HG02870 (cell line): ENCODE data around the gene FCRL1.
A peak's percentile ranks its signal among the peaks of the same experiment; 100 is the strongest.

Source experiments
- ATAC-seq: cut with Tn5 transposase; IDR thresholded peaks from one replicate; pipeline ENCODE4 v1.9.1; 2021; ENCODE audit warnings: mild to moderate bottlenecking, moderate library complexity; ENCODE audit not compliant: unreplicated experiment

Gene FCRL1

DNA sequence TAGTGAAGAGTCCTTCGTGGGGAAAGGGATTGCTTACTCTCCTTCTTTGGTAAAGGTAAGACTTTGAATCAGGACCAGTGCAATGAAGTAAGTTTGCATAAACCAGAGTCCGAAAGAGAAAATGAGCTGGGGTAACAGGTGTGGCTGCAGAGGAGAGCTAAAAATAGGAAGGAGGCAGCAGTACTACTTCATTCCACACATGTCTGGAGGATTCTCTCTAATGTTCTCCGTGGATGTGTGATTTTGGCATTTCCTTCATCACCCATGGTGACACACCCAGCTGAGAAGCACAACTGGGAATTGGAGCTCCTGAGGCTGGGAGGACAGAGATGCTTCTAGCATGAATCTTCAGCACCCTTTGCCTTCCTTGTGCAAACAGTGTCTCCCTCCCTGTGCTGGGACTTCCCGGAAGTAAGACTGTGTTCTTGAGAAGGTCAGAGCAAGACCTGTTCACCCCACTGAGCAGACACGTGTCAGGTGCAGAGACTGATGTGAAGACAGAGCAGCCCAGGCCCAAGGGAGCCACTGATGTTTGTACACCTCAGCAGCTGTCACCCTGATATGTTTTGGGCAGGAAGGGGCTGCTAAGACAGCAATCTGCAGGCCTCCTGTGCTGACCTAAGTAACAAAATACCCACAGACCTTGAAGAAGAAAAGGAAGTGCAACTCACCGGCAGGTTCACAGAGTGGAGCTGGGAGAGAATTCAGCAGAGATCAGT lies 13.3 kb downstream of the FCRL1 start:
- peak; percentile 82 for ATAC-seq

DNA sequence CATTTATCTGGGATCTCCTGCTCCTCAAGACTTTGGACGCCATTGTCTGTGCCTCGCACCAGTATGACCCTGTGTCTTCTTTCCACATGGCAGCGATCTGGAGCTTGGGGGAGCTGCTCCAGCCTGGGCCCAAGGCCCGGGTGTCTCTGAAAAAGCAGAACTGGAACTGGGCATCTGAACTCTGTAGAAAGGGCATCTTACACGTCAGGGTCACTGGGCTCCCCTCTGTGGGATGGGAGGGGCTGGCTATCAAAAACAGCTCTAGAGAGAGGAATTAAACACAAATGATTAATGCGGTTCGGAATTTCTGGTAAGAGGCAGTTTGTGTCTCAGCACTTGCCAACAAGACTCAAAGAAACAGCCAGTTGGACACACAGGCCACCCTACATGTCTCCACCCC lies 16.1 kb downstream of the FCRL1 start:
- no peak for ATAC-seq

DNA sequence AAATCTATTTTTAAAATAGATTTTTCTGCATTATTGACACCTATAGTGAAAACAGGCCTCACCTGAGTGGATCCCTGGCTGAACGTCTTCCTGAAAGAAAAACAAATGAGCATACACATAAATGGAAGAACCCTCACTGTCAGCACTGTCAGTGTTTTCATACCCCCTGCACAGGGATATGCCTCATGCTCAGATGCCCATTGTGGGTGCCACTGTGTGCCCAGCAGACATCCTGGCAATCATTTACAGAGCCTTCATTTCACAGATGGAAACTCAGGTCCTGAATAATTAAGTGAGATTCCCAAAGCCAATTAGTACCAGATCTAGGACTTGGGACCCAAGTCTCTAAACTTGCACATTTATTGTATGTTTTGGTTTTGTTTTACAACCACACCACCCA lies 19.9 kb downstream of the FCRL1 start:
- ATAC-seq, result no peak

DNA sequence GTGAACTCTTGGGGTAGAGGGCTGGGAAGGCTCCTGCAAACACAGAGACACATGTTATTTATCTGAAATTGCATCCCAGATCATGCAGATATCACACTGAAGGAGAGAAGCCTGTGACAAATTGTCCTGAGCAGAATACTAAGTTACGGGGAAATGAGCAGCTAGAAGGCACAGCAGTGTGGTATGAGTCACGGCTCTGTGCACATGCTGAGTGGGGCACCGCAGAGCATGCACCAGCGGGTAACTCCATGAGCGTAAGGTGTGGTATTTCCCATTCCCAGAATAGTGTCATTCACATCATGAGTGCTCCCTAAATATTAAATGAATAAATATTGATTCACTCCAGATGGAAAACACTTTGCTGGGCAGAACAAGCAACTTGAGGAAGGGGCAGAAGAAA lies 21.7 kb downstream of the FCRL1 start:
- no peak for ATAC-seq

DNA sequence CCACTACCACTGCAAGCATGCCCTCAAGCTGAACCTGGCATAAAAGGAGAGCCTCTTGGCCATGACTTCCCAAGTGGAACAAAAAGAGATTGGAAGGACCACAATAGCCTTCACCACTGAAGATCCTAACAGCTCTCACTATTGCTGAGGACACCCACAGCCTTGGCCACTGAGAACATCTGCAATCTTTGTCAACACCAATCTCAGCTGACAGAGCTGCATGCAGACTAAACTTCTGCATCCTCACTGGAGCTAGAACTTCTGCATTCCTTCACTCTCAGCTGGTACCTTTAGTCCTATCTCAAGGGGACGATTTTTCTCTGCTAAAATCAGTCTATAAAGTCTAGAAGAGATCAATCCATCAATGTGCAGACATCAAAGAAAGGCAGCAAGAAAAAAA lies 34.7 kb downstream of the FCRL1 start:
- no peak for ATAC-seq

DNA sequence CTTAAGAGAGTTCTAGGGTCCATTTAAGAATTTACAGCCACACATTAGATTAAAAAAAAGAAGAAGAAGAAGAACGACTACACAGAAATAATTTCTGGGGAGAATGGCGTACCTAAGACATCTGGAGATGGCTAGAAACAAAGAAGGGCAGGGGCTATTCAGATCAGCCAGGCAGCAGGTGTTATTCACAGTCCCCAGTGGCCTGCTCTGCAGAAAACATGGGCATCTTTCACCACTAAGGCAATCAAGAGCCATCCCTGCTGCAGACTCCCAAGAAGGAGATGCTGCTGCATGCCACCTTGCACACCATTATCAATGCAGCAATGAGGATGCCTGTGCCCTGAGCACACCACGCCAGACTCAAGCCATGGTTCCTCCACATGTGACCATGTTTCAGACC lies 35.1 kb downstream of the FCRL1 start:
- no peak for ATAC-seq

DNA sequence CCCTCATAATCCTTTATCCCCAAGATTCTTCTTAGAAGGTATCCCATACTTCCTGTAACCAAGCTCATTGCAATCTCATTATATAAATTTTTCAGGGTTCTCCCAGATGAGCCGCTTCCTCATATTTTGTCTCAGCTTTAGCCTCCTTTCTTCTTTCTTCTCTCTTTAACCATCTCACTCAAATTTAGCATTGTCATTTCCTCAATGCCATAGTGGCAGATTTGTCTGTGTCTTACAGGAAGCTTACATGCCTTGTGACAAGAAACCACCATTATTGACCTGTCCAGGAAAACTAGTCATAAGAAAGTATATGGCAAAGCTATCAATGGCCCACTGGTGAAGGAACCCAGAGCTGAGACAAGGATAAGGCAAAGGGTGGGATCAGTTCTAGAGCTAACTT lies 37.0 kb downstream of the FCRL1 start:
- ATAC-seq, result no peak

DNA sequence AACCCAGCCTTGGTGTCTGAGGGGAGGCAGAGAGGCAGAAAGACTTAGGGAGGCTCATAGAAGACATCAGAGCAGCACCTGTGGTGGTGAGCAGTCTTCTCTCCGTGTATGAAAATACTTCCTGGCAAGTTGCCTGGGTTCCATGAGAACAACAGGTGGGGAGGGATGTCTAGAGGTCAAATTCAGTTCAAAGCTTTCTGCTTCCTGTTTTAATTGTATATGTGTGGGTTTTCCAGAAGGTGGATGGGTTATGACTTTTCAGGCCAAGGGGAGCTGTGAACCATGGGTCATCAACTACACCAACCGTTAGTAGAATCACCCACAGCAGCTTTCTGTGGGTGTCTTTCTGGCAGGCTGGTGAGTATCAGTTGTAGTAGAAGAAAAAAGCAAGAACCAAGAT lies 38.9 kb downstream of the FCRL1 start:
- peak; percentile 58 for ATAC-seq

DNA sequence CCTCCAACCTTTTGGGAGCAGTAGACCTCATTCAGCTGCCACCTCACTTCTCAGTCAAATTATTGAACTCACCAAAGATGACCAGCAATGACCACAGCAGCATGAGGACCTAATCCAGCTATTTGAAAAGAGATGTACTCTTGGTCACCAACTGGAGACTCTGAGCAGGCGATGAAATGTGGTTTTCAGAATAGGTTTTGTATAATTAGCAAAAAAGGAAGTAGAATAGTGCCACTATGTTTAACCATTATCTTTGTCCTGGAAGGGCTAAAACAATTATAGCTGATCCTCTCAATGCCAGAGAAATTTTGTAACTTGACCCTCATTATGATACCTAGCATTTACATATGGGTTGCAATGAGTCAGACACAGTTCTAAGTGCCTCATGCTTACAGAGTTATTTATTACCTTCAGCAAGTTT lies 42.9 kb downstream of the FCRL1 start, which contains the start of gene FCRL2:
Gene FCRL2 (minus strand): TSS at position 162 of the 421 bp plus-strand sequence. CDS start 59 bp downstream, at position 103.
- ATAC-seq, result no peak

DNA sequence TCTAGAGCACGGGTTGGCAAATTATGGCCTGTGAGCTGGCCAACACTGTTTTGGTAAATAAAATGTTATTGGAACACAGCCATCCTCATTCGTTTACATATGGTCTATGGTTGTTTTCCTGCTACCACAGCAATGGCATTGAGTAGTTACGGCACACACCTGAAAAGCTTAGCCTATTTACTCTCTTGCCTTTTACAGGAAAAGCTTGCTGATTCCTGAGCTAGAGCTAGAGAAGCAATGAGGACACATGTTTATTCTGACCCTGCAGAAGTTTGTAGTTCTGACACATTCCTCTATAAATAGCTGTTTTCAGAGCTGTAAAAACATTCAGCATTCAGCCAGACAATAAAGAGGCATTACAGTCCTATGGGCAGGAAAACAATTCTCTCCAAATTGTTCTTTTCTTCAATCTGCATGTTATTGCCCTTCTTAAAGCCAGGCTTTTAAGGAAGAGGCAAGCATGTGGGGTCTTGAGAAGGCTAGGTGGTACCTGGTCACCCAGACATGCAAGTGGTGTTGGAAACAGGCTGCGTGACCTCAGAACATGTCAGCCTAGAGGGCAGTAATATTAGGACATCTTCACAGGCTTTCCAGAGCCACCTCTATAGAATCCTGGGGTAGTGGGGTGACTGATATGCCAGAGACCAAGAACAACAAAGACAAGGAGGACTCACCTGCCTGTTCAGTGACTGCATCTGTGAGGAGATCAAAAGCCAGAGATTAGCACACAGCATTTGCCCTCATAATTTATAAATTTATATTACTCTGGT lies 44.6 kb downstream of the FCRL1 start:
- ATAC-seq, result no peak

DNA sequence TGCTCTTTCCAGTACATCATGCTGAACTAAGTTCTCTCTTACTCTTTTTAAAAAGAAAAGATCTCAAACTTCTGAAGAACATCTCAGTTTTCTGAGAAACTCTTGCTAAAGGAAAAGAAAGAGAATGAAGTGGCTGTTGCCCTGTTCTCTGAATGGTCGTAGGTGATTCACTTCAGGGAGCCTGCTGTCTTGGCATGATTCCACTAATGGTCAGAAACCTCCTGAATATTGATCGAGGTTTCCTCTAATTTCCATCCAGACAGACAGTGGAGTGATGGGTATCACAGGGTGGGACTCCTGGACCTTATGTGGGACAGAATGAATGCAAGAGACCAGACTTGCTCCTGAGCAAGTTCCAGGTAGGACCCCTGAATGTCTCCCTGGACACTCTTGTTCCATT lies 45.5 kb downstream of the FCRL1 start:
- no peak for ATAC-seq

DNA sequence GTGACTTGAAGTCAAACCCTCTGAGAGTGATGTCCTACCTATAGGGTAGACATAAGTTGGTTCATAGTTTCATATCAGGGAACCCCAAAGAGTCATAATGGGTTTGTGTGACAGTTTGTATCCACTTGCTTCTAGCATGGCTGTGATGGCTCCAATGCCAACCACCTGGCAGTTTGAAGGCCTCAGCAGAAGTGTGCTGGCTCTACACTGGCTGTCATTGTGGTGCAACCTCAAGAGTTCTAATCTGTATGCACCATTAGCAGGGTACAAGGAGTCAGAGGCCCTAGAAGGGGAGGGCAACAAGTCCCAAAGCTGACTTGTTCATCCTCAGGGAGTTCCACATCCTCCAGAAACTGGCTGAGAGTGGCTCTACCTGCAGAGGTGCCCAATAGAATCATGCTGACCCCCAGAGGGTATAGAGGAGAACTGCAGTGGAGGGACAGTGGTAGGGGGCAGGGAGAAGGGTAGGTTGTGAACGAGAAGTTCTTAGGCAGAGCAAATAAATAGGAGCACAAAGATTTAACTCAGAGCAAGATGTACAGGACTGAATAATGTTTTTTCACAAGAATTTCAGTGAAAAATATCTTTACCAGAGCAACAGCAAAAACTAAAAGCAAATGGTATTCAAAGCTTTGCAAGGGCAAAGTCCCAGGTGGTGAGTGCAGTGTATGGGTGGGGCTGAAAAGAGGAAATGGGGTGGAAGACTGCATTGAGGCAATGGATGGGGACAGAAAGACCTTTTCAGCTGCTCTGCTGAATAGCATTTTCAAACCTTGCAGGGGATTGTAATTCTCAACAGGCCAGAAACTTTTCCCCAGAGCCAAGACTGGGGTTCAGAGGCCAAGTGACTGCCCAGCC lies 46.2 kb downstream of the FCRL1 start:
- no peak for ATAC-seq

DNA sequence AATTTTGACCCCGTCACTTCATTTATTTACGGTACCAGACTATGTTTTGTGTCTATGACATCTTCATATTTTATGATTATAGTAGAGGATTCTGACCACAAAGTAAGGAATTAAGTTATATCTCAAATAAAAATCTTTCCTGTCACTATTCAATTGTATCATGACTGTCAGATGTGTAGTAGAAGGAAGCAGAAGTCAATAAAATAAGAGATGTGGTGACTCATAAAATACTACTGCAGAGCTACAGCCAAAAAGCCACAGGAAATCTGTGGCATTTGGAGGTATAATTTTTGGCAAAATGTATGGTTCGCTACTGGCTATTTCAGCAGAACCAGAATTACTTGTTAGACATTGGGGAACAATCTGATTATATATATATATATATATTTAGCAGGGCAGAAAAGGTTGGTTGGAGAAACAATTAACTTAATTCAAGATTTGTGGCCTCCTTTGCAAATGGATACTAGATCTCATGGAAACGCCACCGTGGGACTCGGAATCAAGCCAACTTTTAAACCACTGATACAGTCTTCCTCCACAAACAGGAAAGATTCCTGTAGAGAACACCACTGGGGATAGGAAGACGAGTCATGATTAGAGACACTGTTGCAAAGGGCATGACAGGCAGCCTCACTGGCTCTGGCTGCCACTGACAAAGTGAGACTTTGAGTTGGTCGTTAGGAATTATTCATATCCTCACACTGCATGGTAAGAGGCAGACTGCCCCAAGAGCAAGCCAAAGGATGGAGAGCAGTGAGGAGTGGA lies 48.1 kb downstream of the FCRL1 start:
- no peak for ATAC-seq

DNA sequence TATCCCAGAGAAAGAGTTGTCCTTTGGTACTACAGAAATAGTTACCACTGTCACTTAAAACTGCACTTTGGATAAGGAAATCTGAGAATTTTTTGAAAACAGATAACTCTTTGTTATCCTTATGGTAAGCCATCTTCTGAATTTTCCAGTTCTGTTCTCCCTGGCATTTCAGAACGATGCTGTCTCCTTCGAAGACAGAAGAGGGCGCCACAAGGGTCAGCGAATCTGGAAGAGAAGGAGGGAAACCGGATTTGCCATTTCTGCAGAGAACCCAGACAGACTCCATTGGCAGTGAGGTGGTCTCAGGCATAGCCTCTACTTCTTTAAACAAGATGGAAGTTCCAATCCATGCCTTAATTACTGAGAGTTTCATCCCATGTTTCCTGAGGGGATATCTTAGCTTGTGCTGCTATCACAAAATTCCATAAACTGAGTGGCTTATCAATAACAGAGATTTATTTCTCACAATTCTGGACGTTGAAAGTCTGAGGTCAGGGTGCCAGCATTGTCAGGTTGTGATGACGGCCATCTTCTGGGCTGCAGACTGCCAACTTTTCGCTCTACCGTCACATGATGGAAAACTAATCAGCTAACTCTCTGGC lies 49.4 kb downstream of the FCRL1 start:
- no peak for ATAC-seq

DNA sequence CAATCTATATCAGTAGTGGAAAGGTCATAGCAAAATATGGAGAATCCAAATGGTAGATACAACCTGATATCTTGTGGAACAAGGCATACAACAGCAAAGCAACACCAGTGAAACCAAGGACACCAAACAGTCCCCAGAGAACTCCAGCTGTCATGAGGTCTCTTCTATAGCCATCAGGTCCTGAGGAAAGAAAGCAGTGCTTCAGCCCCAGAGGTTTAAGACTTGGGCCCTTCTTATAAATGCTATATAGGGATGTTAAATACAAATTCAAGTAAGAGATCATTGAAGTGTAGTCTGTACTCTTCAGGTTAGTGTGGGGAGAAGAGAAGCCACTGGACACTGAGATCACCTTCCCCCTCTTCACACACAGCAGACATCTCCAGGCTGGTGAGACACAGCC lies 53.1 kb downstream of the FCRL1 start:
- no peak for ATAC-seq

DNA sequence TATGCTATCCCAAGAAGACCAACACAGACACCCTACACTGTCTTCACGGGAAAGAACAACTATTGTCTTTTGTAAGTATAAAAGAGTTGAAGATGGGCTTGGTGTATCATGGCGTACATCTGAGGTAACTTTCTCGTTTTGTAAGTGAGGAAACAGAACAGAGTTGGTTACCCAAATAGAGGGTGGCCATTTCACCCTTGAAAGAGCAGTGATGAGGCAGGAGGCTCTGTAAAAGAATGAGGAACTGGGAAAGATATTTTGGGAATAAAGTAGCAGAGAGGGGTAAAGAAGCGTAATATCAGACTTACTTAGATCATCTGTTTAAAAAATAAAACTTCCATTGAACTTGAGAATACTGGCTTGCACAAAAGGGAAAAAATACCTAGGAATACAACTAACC lies 61.9 kb downstream of the FCRL1 start:
- no peak for ATAC-seq

DNA sequence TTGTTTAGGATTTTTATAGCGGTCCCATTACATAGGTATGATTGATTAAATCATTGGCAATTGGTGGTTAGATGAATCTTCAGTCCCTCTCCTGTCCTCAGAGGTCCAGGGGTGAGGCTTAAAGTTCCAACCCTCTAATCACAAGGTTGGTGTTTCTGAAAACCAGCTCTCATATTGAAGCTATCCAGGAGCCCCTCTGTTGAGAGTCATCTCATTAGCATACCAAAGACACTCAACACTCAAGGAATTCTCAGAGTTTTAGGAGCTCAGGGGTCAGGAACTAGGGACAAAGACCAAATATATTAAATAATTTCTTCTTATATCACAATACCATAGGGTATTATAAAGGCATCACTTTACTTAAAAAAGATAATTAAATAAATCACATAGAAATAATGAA lies 66.3 kb downstream of the FCRL1 start:
- ATAC-seq, result no peak

DNA sequence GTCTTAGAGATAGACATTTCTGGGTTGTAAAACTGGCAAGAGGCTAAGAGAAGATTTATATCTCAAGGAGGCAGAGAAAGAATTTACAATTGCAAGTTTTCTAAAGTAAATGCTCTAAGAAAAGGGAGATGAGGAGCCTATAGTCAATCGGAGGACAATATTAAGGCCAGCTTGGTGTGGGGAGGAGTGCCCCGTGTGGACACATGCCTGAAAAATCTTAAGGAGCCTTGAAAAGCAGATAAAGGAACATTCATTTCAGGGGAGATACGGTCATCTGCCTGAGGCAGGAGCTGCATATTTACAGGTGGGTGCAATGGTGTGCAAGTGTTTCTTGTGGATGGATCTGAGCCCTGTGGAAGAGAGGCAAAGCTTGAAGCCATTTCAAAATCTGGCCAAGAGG lies 68.6 kb downstream of the FCRL1 start:
- ATAC-seq, result no peak

DNA sequence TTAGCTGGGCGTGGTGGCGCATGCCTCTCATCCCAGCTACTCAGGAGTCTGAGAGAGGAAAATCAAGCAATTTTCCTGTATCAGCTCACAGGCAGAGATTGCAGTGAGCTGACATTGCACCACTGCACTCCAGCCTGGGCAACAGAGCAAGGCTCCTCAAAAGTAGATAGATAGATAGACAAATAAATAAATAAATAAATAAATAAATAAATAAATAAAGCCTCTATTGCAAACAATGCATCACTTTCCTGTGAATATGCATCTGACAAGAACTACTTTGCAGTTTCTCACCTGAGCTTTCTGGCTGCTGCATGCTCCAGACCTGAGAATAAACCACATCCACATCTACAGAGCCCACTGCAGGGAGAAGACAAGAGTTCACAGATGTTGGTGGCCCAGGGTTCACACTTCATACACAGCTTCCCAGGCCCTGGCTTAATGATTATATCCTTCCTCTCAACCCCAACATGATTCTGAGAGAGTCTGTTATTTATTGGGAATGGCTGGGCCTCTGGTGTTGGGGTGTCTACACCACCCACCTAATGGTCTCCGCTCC lies 71.6 kb downstream of the FCRL1 start:
- ATAC-seq, result no peak
